Mesendoderm (in vitro differentiated cells): Measurements from ENCODE around the gene ECD. TPM values are rescaled to one million over a fixed set of nuclear protein-coding genes. Genes with fewer than 3 reads are reported as not detected.
A peak's percentile ranks its signal among the peaks of the same experiment; 100 is the strongest.

Experiments
- DNase-seq: peaks from one replicate; pipeline ENCODE4 v3.0.0; 2013
- H2AK5ac ChIP-seq: 2 replicates; pipeline ENCODE4 v1.6.1; 2013; ENCODE audit warnings: low read length, inconsistent platforms
- H2BK120ac ChIP-seq: 2 replicates; pipeline ENCODE4 v1.6.1; 2013; ENCODE audit warnings: low read depth, mild to moderate bottlenecking, low read length, moderate library complexity, mixed read lengths
- H2BK15ac ChIP-seq: replicated peaks from 2 replicates; pipeline ENCODE4 v1.6.1; 2013; ENCODE audit warnings: low read depth, mild to moderate bottlenecking, moderate library complexity
- H2BK5ac ChIP-seq: 2 replicates; pipeline ENCODE4 v1.6.1; 2013; ENCODE audit warnings: low read length, inconsistent platforms
- H3K18ac ChIP-seq: 2 replicates; pipeline ENCODE4 v1.6.1; 2013; ENCODE audit warnings: mild to moderate bottlenecking, low read length, mixed read lengths
- H3K23ac ChIP-seq: one replicate; pipeline ENCODE4 v1.6.1; 2013; ENCODE audit warnings: low read length
- H3K27ac ChIP-seq: 2 replicates; pipeline ENCODE4 v1.5.1; 2013; ENCODE audit warnings: low read depth, mild to moderate bottlenecking, inconsistent platforms, low read length, moderate library complexity
- H3K27me3 ChIP-seq: 2 replicates; pipeline ENCODE4 v1.6.1; 2013; ENCODE audit warnings: low read length, control low read depth, mild to moderate bottlenecking, inconsistent platforms; ENCODE audit not compliant: insufficient read depth, poor library complexity
- H3K36me3 ChIP-seq: 2 replicates; pipeline ENCODE4 v1.6.1; 2013; ENCODE audit warnings: low read length, inconsistent platforms; ENCODE audit not compliant: control insufficient read depth, insufficient read depth
- H3K4ac ChIP-seq: one replicate; pipeline ENCODE4 v1.6.1; 2013; ENCODE audit warnings: low read depth, mild to moderate bottlenecking, low read length, moderate library complexity
- H3K4me1 ChIP-seq: 2 replicates; pipeline ENCODE4 v1.6.1; 2013; ENCODE audit warnings: low read depth, low read length, inconsistent platforms; ENCODE audit not compliant: control insufficient read depth
- H3K4me2 ChIP-seq: 2 replicates; pipeline ENCODE4 v1.6.1; 2013; ENCODE audit warnings: low read length
- H3K4me3 ChIP-seq: 2 replicates; pipeline ENCODE4 v1.5.1; 2013; ENCODE audit warnings: mild to moderate bottlenecking, low read length
- H3K56ac ChIP-seq: one replicate; pipeline ENCODE4 v1.6.1; 2013; ENCODE audit warnings: low read length
- H3K79me1 ChIP-seq: 2 replicates; pipeline ENCODE4 v1.6.1; 2013; ENCODE audit warnings: low read length, inconsistent platforms
- H3K79me2 ChIP-seq: 2 replicates; pipeline ENCODE4 v1.6.1; 2013; ENCODE audit warnings: mild to moderate bottlenecking, low read length; ENCODE audit not compliant: control insufficient read depth, insufficient read depth
- H3K9ac ChIP-seq: 2 replicates; pipeline ENCODE4 v1.6.1; 2013; ENCODE audit warnings: low read length, inconsistent platforms
- H4K5ac ChIP-seq: one replicate; pipeline ENCODE4 v1.6.1; 2013; ENCODE audit warnings: low read length
- H4K8ac ChIP-seq: one replicate; pipeline ENCODE4 v1.6.1; 2013; ENCODE audit warnings: low read depth, mild to moderate bottlenecking, control low read depth, low read length, moderate library complexity
- WGBS: extraction: QIAGEN DNeasy Blood & Tissue Kit; methylation state at CpG from one replicate; pipeline ENCODE4 v1.1.7; 2013; ENCODE audit warnings: low lambda C conversion rate, missing lambda C conversion rate; ENCODE audit not compliant: insufficient coverage; ENCODE audit errors: extremely low coverage; 5-methylcytosine and 5-hydroxymethylcytosine counted together
- polyA plus RNA-seq, 2 experiments: library from polyadenylated mRNA; stranded (reverse); fragments of 200-250 nt; gene quantifications; one replicate each; pipeline ENCODE4 v1.2.3, GENCODE V29; 2013

Gene ECD
- 31.7 TPM for polyA plus RNA-seq (2013, experiment 1 of 2)
- polyA plus RNA-seq (2013, experiment 2 of 2) = 31.9 TPM

GRCh38 chr10:73167783-73168464 lies at the start of gene ECD, which contains the start of gene FAM149B1:
Gene ECD, minus strand, starts transcription at chr10:73168008. Its CDS starts 4,071 bp downstream, at chr10:73163937.
Gene FAM149B1, plus strand, starts transcription at chr10:73168119. Its CDS starts 221 bp downstream, at chr10:73168340.
- Histone ChIP-seq H2BK5ac (no peak within 1 kb of the TSS), H4K5ac (no peak within 1 kb of the TSS), H3K4me3 (peak within 1 kb of the TSS; percentile 80), H3K4ac (peak within 1 kb of the TSS; percentile 46), H3K27me3 (no peaks in the 10 kb centered on the region), H2BK120ac (no peak within 1 kb of the TSS), H3K27ac (peak within 1 kb of the TSS; percentile 90), H3K4me2 (peak within 1 kb of the TSS; percentile 93), H3K23ac (no peak within 1 kb of the TSS), H3K79me2 (peaks cover 16% of the 10 kb centered on the region), H3K18ac (peak within 1 kb of the TSS; percentile 46), H3K79me1 (peaks cover 7% of the 10 kb centered on the region), H3K36me3 (no peaks in the 10 kb centered on the region), H4K8ac (peak within 1 kb of the TSS; percentile 91), H2AK5ac (peak within 1 kb of the TSS; percentile 25), H3K9ac (peak within 1 kb of the TSS; percentile 79), H2BK15ac (no peak within 1 kb of the TSS), H3K56ac (peak within 1 kb of the TSS; percentile 88), H3K4me1 (no peaks in the 10 kb centered on the region)
- WGBS = no CpG with 5 or more reads among the region's 49 CpGs
- DNase-seq = peak; percentile 98

DNA sequence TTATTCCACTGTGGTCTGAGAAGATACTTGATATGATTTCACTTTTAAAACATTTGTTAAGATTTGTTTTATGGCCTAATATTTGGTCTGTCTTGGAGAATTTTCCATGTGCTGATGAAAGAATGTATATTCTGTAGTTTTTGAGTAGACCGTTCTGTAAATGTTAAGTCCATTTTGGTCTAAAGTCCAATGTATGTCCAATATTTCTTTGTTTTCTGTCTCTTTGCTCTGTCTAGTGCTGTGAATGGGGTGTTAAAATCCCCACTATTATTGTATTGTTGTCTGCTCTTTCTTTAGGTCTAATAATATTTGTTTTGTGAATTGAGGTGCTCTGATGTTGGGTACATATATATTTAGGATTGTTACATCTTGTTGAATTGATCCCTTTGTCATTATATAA lies 47.9 kb upstream of the ECD start:
- WGBS = no CpG with 5 or more reads among the region's 1 CpG
- no peaks in the 10 kb centered on the region for H3K4me1 ChIP-seq
- no peaks in the 10 kb centered on the region for H3K79me1 ChIP-seq

DNA sequence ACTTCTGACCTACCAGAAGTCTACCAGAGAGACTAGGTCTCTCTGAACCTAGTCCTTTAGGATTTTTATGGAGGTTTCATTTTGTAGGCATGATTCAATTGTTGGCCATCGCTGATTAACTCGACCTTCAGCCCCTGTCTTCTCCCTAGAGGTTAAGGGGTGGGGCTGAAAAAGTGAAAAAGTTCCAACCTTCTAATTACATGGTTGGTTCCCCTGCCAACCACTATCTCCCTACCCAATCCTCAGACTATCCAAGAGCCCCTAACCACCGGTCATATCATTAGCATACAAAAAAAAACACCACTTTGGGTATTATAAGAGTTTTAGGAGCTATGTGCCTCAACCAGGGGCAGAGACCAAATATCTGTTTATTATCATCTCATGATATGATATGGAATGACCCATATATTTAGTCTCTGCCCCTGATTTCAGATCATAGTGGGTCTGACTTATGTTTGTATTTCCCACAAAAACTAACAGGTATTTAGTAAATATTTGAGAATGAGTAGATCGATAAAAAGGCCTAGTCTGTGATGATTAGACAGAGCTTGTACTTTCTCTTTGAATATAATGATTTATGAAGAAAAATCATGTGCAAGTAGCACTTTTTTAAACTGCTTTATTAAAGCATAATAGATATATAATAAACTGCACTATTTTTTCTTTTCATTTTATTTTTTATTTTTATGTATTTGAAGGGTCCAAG lies 43.5 kb upstream of the ECD start:
- no peaks in the 10 kb centered on the region for H3K27me3 ChIP-seq
- H2AK5ac ChIP-seq = no peak overlapping the region
- no peak overlapping the region for H3K23ac ChIP-seq
- no CpG with 5 or more reads among the region's 4 CpGs for WGBS
- H3K36me3 ChIP-seq = no peaks in the 10 kb centered on the region
- H3K79me2 ChIP-seq = no peaks in the 10 kb centered on the region
- H3K4me3 ChIP-seq = no peak overlapping the region
- H3K9ac ChIP-seq = no peak overlapping the region
- H2BK5ac ChIP-seq = no peak overlapping the region
- no peak overlapping the region for H3K27ac ChIP-seq
- H4K5ac ChIP-seq = no peak overlapping the region
- no peak overlapping the region for H3K56ac ChIP-seq
- H2BK15ac ChIP-seq = no peak overlapping the region
- DNase-seq = no peak
- H4K8ac ChIP-seq = no peak overlapping the region
- H3K4me1 ChIP-seq = no peaks in the 10 kb centered on the region
- no peaks in the 10 kb centered on the region for H3K79me1 ChIP-seq
- H3K4me2 ChIP-seq = no peak overlapping the region
- no peak overlapping the region for H3K18ac ChIP-seq
- H2BK120ac ChIP-seq = no peak overlapping the region
- H3K4ac ChIP-seq = no peak overlapping the region

More for the DNA sequence above, 47.9 kb upstream of the ECD start:
- Histone ChIP-seq H3K4ac (no peak overlapping the region), H4K8ac (no peak overlapping the region), H3K27ac (no peak overlapping the region), H3K27me3 (no peaks in the 10 kb centered on the region), H3K79me2 (no peaks in the 10 kb centered on the region), H3K18ac (no peak overlapping the region), H4K5ac (no peak overlapping the region), H3K4me2 (no peak overlapping the region), H2BK15ac (no peak overlapping the region), H3K4me3 (no peak overlapping the region), H2BK120ac (no peak overlapping the region), H2AK5ac (no peak overlapping the region), H3K23ac (no peak overlapping the region), H3K56ac (no peak overlapping the region), H2BK5ac (no peak overlapping the region), H3K36me3 (no peaks in the 10 kb centered on the region), H3K9ac (no peak overlapping the region)
- no peak for DNase-seq

GRCh38 chr10:73210395-73211105 lies 42.7 kb upstream of the ECD start:
- Histone ChIP-seq H4K5ac (no peak overlapping the region), H3K79me2 (no peaks in the 10 kb centered on the region), H4K8ac (no peak overlapping the region), H3K4ac (no peak overlapping the region), H3K27me3 (no peaks in the 10 kb centered on the region), H2BK120ac (no peak overlapping the region), H3K4me2 (no peak overlapping the region), H3K27ac (no peak overlapping the region), H2BK15ac (no peak overlapping the region), H3K4me3 (no peak overlapping the region), H2AK5ac (no peak overlapping the region), H3K18ac (no peak overlapping the region), H3K56ac (no peak overlapping the region), H3K23ac (no peak overlapping the region), H3K79me1 (no peaks in the 10 kb centered on the region), H3K36me3 (no peaks in the 10 kb centered on the region), H2BK5ac (no peak overlapping the region), H3K4me1 (no peaks in the 10 kb centered on the region), H3K9ac (no peak overlapping the region)
- DNase-seq = no peak
- no CpG with 5 or more reads among the region's 3 CpGs for WGBS

DNA sequence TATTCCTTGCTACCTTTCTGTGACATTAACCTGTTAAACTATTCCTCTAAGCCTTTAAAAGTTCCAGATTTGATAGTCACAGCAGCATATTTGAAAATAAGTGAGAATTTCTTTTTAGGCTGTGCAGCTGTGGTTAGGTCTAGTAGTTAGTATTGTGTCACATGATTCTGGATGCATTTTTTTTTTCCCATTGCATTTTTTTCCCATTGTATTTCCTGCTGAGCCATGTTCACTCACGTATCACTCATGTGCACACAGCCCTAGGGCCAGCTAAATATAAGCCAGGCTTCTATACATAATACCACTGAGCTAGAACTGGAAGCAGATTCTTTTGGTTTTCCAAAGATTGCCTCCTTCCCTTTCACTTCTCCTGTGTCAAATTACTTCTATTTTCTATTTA lies 41.9 kb upstream of the ECD start:
- Histone ChIP-seq H3K4me1 (no peaks in the 10 kb centered on the region), H3K79me2 (no peaks in the 10 kb centered on the region), H2AK5ac (no peak overlapping the region), H3K56ac (no peak overlapping the region), H3K9ac (no peak overlapping the region), H3K36me3 (no peaks in the 10 kb centered on the region), H3K4me2 (no peak overlapping the region), H3K18ac (no peak overlapping the region), H3K27me3 (no peaks in the 10 kb centered on the region), H3K23ac (no peak overlapping the region), H2BK5ac (no peak overlapping the region), H3K4ac (no peak overlapping the region), H3K27ac (no peak overlapping the region), H2BK15ac (no peak overlapping the region), H2BK120ac (no peak overlapping the region), H4K5ac (no peak overlapping the region), H3K79me1 (no peaks in the 10 kb centered on the region), H4K8ac (no peak overlapping the region), H3K4me3 (no peak overlapping the region)
- WGBS = no CpG with 5 or more reads among the region's 1 CpG
- DNase-seq = no peak
